Type B pancreatic cell (in vitro differentiated cells): ENCODE data around the gene SLC46A2. TPM values are rescaled to one million over a fixed set of nuclear protein-coding genes. Genes with fewer than 3 reads are reported as not detected.

ENCODE experiments used
- DNase-seq: peaks from one replicate; pipeline ENCODE4 v3.0.0; 2021; ENCODE audit warnings: mixed read lengths; ENCODE audit not compliant: unreplicated experiment; ENCODE audit errors: extremely low spot score
- H3K27ac Mint-ChIP-seq: 2 replicates; pipeline ENCODE4 v1.8.0; 2021; ENCODE audit warnings: mild to moderate bottlenecking, mixed read lengths
- H3K27me3 Mint-ChIP-seq: 2 replicates; pipeline ENCODE4 v1.8.0; 2021; ENCODE audit warnings: mixed read lengths
- H3K36me3 Mint-ChIP-seq: 2 replicates; pipeline ENCODE4 v1.8.0; 2021; ENCODE audit warnings: mixed read lengths
- H3K4me1 Mint-ChIP-seq: one replicate; pipeline ENCODE4 v1.8.0; 2021; ENCODE audit warnings: mixed read lengths; ENCODE audit not compliant: unreplicated experiment
- H3K4me3 Mint-ChIP-seq: 2 replicates; pipeline ENCODE4 v1.8.0; 2021; ENCODE audit warnings: mild to moderate bottlenecking, mixed read lengths
- H3K9me3 Mint-ChIP-seq: 2 replicates; pipeline ENCODE4 v1.8.0; 2021; ENCODE audit warnings: mixed read lengths
- total RNA-seq: library from RNA; stranded (reverse); gene quantifications from 2 replicates; pipeline ENCODE4 v1.2.1, GENCODE V29; 2021; ENCODE audit warnings: low replicate concordance
- TF ChIP-seq, protein P1 (sequence below): fragments of 200-600 bp; sonication (generic); conservative IDR thresholded peaks from 2 replicates; pipeline ENCODE4 v1.5.0; 2021; ENCODE audit warnings: antibody characterized with exemption, mild to moderate bottlenecking

Gene SLC46A2
- total RNA-seq, 1 donor from 2014 or later: not detected

DNA sequence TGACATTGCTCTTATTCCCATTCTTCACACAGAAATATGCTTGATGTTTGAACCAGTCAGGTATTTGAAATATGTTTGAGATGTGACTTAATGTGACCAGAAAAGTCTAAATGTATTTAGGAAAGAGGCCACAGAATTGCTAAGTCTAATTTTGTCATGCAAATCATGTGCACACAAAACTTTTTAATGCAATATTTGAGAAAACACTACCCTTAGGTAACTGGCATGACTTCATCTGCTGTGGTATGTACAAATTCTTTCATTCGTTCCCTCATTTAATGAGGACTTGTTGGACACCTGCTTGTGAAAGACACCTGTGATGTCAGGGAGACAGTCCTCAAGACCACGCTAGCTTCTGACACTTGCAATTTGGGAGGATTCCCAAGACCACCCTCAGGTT lies 21.1 kb upstream of the SLC46A2 start:
- H3K9me3 Mint-ChIP-seq: no peaks in the 10 kb centered on the region
- H3K4me3 Mint-ChIP-seq: no peak overlapping the region
- H3K27ac Mint-ChIP-seq: no peak overlapping the region
- peaks cover 4% of the 10 kb centered on the region for H3K27me3 Mint-ChIP-seq
- TF ChIP-seq, protein P1, sequence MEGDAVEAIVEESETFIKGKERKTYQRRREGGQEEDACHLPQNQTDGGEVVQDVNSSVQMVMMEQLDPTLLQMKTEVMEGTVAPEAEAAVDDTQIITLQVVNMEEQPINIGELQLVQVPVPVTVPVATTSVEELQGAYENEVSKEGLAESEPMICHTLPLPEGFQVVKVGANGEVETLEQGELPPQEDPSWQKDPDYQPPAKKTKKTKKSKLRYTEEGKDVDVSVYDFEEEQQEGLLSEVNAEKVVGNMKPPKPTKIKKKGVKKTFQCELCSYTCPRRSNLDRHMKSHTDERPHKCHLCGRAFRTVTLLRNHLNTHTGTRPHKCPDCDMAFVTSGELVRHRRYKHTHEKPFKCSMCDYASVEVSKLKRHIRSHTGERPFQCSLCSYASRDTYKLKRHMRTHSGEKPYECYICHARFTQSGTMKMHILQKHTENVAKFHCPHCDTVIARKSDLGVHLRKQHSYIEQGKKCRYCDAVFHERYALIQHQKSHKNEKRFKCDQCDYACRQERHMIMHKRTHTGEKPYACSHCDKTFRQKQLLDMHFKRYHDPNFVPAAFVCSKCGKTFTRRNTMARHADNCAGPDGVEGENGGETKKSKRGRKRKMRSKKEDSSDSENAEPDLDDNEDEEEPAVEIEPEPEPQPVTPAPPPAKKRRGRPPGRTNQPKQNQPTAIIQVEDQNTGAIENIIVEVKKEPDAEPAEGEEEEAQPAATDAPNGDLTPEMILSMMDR: no peak
- DNase-seq: no peak
- no peaks in the 10 kb centered on the region for H3K36me3 Mint-ChIP-seq
- H3K4me1 Mint-ChIP-seq: no peaks in the 10 kb centered on the region

DNA sequence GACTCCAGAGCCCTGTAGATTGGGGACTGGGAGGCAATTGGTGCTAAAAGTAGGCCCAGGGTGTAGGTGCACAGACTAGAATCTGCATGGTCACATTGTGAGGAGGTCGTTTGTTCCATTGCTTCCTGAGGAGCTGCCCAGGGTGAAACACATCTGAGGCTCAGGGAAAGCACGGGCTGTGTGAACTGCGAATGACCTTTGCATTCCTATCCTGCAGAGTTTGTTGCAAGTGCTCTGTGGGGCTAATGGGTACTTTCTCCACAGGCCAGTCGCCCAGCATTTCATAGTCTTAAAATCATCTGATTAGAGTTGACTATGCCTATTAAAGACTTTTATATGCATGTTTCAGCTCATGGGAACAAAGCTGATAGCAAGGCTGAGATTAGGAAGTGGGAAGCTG lies 14.4 kb upstream of the SLC46A2 start:
- Mint-ChIP-seq H3K9me3 (no peaks in the 10 kb centered on the region), H3K36me3 (no peaks in the 10 kb centered on the region), H3K27me3 (no peaks in the 10 kb centered on the region), H3K4me1 (peaks cover 5% of the 10 kb centered on the region), H3K27ac (no peak overlapping the region), H3K4me3 (no peak overlapping the region)
- TF ChIP-seq, protein P1: no peak
- no peak for DNase-seq

DNA sequence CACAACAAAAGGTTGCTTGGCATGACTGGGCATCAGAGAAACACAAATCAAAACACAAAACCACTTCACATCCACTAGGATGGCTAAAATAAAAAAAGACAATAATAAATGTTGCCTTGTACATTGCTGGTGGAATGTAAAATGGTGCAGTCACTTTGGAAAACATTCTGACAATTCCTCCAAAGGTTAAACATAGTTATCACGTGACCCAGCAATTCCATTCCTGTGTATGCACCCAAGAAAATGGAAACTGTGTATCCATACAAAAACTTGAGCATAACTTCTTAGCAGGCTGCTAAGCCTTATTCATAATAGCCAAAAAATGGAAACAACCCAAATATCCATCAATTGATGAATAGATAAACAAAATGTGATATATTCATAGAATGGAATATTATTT lies 10.2 kb upstream of the SLC46A2 start:
- no peaks in the 10 kb centered on the region for H3K36me3 Mint-ChIP-seq
- no peak overlapping the region for H3K27ac Mint-ChIP-seq
- H3K4me3 Mint-ChIP-seq: no peak overlapping the region
- no peaks in the 10 kb centered on the region for H3K9me3 Mint-ChIP-seq
- TF ChIP-seq, protein P1: no peak
- H3K4me1 Mint-ChIP-seq: peaks cover 5% of the 10 kb centered on the region
- no peak for DNase-seq
- peaks cover 3% of the 10 kb centered on the region for H3K27me3 Mint-ChIP-seq

DNA sequence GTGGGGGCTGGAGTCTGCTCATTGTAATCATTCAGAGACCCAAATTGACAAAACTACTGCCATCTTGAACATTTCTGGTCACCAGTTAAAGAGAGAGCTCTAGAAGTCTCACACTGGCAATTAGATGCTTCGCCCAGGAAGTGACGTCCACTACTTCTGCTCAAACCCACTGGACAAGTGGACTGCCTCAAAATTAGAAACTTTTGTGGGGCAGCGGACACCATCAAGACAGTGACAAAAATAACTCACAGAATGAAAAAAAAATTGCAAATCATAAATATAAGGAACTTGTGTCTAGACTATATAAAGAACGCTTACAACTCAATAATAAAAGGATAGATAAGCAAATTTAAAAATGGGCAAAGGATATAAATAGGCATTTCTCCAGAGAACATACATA lies 9.8 kb upstream of the SLC46A2 start:
- no peaks in the 10 kb centered on the region for H3K36me3 Mint-ChIP-seq
- H3K9me3 Mint-ChIP-seq: no peaks in the 10 kb centered on the region
- peaks cover 5% of the 10 kb centered on the region for H3K4me1 Mint-ChIP-seq
- H3K4me3 Mint-ChIP-seq: no peak overlapping the region
- DNase-seq: no peak
- H3K27me3 Mint-ChIP-seq: peaks cover 4% of the 10 kb centered on the region
- H3K27ac Mint-ChIP-seq: no peak overlapping the region
- TF ChIP-seq, protein P1: no peak

DNA sequence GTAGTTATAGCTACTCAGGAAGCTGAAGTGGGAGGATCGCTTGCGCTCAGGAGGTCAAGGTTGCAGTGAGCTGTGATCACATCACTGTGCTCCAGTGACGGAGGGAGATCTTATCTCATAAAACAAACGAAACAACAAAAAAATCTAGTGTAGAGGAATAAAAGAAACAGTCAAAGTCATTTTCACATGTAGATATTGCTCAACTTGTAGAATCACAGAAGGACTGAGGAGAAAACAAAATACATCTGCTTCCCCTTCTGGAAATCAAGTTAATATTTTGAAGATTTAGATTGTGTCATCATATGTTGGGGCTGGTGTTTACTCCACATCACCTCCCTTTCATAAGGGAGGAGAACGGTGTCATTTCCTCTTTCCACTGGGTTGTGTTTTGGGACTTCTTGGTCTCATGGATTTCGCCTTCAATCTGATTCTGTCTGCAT lies 8.2 kb upstream of the SLC46A2 start:
- Mint-ChIP-seq H3K4me3 (no peak overlapping the region), H3K27me3 (peaks cover 10% of the 10 kb centered on the region), H3K36me3 (no peaks in the 10 kb centered on the region), H3K4me1 (no peaks in the 10 kb centered on the region), H3K27ac (no peak overlapping the region), H3K9me3 (no peaks in the 10 kb centered on the region)
- TF ChIP-seq, protein P1: no peak
- no peak for DNase-seq

DNA sequence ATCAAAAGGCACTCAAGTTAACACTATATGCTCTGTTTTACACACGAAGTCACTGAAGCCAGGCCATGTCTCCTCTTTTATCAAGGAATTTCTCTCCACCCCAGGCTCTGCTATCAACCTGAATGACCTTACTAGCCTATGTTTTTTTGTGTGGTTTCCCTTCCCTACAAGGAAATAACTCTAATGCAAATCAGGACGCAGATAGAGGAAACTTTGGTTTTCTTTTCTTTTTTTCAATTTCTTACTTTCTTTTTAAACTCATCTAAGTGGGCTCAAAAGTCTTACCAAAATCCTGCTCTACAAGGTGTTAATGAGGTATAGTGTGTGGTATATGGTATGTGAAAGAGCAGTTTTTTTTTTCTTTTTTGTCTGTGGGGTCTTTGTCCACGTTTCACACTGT lies 5.5 kb upstream of the SLC46A2 start:
- Mint-ChIP-seq H3K36me3 (no peaks in the 10 kb centered on the region), H3K27me3 (peaks cover 35% of the 10 kb centered on the region)
- no peak for DNase-seq

More for the DNA sequence above, 5.5 kb upstream of the SLC46A2 start:
- no peaks in the 10 kb centered on the region for H3K9me3 Mint-ChIP-seq
- no peaks in the 10 kb centered on the region for H3K4me1 Mint-ChIP-seq
- TF ChIP-seq, protein P1: no peak
- no peak overlapping the region for H3K4me3 Mint-ChIP-seq
- H3K27ac Mint-ChIP-seq: no peak overlapping the region
